ENCODE results near the gene POLE2. TPM values are rescaled to one million over a fixed set of nuclear protein-coding genes. Genes with fewer than 3 reads are reported as not detected.
A peak's percentile ranks its signal among the peaks of the same experiment; 100 is the strongest.
"Not testable (repeated sequence)": the region's sequence is repeated elsewhere in the genome, so short reads cannot be mapped to it uniquely, and the experiment has no call there.

Gene POLE2
- polyA plus RNA-seq, 4 donors: 2.4 to 9.8 (median 8.6) TPM

DNA sequence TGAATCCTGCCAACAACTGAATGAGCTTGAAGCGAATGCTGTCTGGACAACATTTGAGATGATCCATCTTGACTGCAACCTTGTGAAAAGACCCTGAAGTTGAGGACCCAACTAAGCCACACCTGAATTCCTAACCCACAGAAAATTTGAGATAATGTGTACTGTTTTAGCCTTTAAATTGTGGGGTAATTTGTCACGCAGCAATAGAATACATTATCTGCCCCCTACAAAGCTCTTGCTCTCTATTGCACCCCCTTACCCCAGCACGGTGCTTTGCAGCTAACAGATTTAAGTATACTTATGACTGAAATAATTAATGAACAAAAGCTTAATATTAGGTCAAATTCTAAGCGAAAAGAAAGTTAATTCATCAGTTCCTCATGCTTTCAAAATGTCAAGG lies 1.6 kb downstream of the POLE2 start:
- Histone ChIP-seq H3K36me3 (ENCODE audit: control insufficient read depth in 3 of 3, insufficient read depth in 2 of 3, low read depth in 1 of 3, low read length in 3 of 3) (peaks cover 0 to 9% (median 0%) of the 10 kb centered on the region in 3 donors), H3K4me1 (ENCODE audit: control insufficient read depth in 3 of 3, insufficient read depth in 2 of 3, low read depth in 1 of 3, low read length in 2 of 3) (peaks cover 0 to 5% (median 0%) of the 10 kb centered on the region in 3 donors), H3K4me3 (ENCODE audit: low read depth in 1 of 3, low read length in 3 of 3) (no peak overlapping the region), H3K9me3 (ENCODE audit: control insufficient read depth in 2 of 2, insufficient read depth in 1 of 2, low read depth in 1 of 2, low read length in 1 of 2) (no peaks in the 10 kb centered on the region), H3K27me3 (ENCODE audit: control insufficient read depth in 3 of 3, insufficient read depth in 3 of 3, low read length in 3 of 3) (no peaks in the 10 kb centered on the region), H3K27ac (ENCODE audit: low read depth in 1 of 3, low read length in 2 of 3) (no peak overlapping the region)
- WGBS, 3 donors: 90 to 97% (median 91%) methylated on average over 4 of the region's 4 CpGs
- no peak for DNase-seq
- FAIRE-seq: no peak

DNA sequence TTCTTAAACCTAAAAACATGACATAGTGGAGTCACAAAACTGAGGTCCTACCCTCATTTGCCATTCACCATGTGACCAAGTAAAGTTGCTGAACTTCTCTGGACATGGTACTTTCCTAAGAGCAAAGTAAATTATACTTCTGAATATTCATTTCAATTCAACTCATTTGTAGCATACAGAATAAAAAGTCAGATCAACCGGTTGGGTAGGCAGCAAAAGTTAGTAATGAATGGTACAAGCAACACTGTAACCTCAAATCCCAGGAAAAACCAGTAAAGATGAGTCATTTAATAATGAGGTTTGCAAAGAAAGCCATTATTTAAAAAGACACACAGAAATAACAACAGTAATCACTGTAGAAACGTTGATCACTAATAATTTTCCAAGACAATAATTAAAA lies 8.7 kb downstream of the POLE2 start:
- no peaks in the 10 kb centered on the region for H3K4me1 ChIP-seq (ENCODE audit: control insufficient read depth in 3 of 3, insufficient read depth in 2 of 3, low read depth in 1 of 3, low read length in 2 of 3)
- FAIRE-seq: no peak
- H3K9me3 ChIP-seq (ENCODE audit: control insufficient read depth in 2 of 2, insufficient read depth in 1 of 2, low read depth in 1 of 2, low read length in 1 of 2): peaks cover 0 to 8% of the 10 kb centered on the region in 2 donors
- H3K27ac ChIP-seq (ENCODE audit: low read depth in 1 of 3, low read length in 2 of 3): no peak overlapping the region
- peaks cover 0 to 32% (median 0%) of the 10 kb centered on the region in 3 donors for H3K36me3 ChIP-seq (ENCODE audit: control insufficient read depth in 3 of 3, insufficient read depth in 2 of 3, low read depth in 1 of 3, low read length in 3 of 3)
- DNase-seq: no peak
- WGBS, 3 donors: 60 to 68% (median 60%) methylated on average over 2 of the region's 2 CpGs
- H3K27me3 ChIP-seq (ENCODE audit: control insufficient read depth in 3 of 3, insufficient read depth in 3 of 3, low read length in 3 of 3): no peaks in the 10 kb centered on the region
- no peak overlapping the region for H3K4me3 ChIP-seq (ENCODE audit: low read depth in 1 of 3, low read length in 3 of 3)

DNA sequence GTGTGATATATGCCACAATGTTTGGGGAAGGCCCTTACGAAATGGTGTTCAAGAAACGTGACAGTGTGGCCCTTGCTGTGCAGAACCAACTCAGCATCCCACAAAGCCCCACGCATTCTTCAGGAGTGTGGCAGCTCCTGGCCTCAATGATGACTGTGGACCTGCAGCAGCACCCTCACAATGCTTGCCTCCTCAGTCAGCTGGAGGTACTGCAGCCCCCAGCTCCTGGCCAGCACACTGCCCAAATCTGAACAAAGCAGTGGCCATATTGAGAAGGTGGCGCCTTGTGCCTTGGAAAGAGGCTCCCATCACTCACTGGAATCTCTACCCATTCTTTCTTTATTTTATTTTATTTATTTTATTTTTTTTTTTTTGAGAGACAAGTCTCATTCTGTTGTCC lies 10.4 kb downstream of the POLE2 start:
- Histone ChIP-seq H3K27ac (ENCODE audit: low read depth in 1 of 3, low read length in 2 of 3) (no peak overlapping the region), H3K36me3 (ENCODE audit: control insufficient read depth in 3 of 3, insufficient read depth in 2 of 3, low read depth in 1 of 3, low read length in 3 of 3) (peaks cover 0 to 32% (median 0%) of the 10 kb centered on the region in 3 donors), H3K27me3 (ENCODE audit: control insufficient read depth in 3 of 3, insufficient read depth in 3 of 3, low read length in 3 of 3) (no peaks in the 10 kb centered on the region), H3K4me1 (ENCODE audit: control insufficient read depth in 3 of 3, insufficient read depth in 2 of 3, low read depth in 1 of 3, low read length in 2 of 3) (no peaks in the 10 kb centered on the region), H3K4me3 (ENCODE audit: low read depth in 1 of 3, low read length in 3 of 3) (no peak overlapping the region), H3K9me3 (ENCODE audit: control insufficient read depth in 2 of 2, insufficient read depth in 1 of 2, low read depth in 1 of 2, low read length in 1 of 2) (peaks cover 0 to 8% of the 10 kb centered on the region in 2 donors)
- FAIRE-seq (no peak), DNase-seq (no peak)
- WGBS, 3 donors: 95 to 100% (median 96%) methylated on average over 4 of the region's 4 CpGs

- H3K4me3 ChIP-seq (ENCODE audit: low read depth in 1 of 3, low read length in 3 of 3): no peak overlapping the region
- DNase-seq: no peak
- no peaks in the 10 kb centered on the region for H3K27me3 ChIP-seq (ENCODE audit: control insufficient read depth in 3 of 3, insufficient read depth in 3 of 3, low read length in 3 of 3)
- H3K36me3 ChIP-seq (ENCODE audit: control insufficient read depth in 3 of 3, insufficient read depth in 2 of 3, low read depth in 1 of 3, low read length in 3 of 3): peaks cover 0 to 19% (median 0%) of the 10 kb centered on the region in 3 donors
- 97 to 98% (median 98%) methylated on average over 2 of the region's 2 CpGs for WGBS, 3 donors
- no peak for FAIRE-seq
- H3K4me1 ChIP-seq (ENCODE audit: control insufficient read depth in 3 of 3, insufficient read depth in 2 of 3, low read depth in 1 of 3, low read length in 2 of 3): no peaks in the 10 kb centered on the region
- H3K9me3 ChIP-seq (ENCODE audit: control insufficient read depth in 2 of 2, insufficient read depth in 1 of 2, low read depth in 1 of 2, low read length in 1 of 2): peaks cover 0 to 8% of the 10 kb centered on the region in 2 donors
- no peak overlapping the region for H3K27ac ChIP-seq (ENCODE audit: low read depth in 1 of 3, low read length in 2 of 3)
Measured at GRCh38 chr14:49673586-49673985, 14.4 kb downstream of the POLE2 start.

DNA sequence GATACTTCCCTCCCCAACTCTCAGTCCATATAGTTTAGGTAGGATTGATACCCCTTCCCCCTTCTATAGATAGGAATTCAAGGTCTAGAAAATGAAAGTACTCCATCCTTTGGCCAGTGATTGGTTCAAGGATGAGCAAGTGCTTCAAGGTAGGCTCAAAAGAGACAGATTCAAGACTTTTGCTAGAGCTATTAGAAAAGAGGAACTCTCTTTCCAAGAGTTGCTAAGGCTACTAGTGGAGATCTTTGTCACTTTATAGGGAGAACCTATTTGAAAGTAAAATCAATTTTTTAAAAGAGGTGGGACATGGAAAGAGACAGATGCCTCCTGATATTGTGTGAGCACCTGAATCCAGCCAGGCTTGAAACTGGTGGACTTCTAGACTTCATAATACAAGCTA lies 17.5 kb downstream of the POLE2 start:
- FAIRE-seq: no peak
- H3K36me3 ChIP-seq (ENCODE audit: control insufficient read depth in 3 of 3, insufficient read depth in 2 of 3, low read depth in 1 of 3, low read length in 3 of 3): peaks cover 0 to 2% (median 0%) of the 10 kb centered on the region in 3 donors
- no peak for DNase-seq
- no peaks in the 10 kb centered on the region for H3K4me1 ChIP-seq (ENCODE audit: control insufficient read depth in 3 of 3, insufficient read depth in 2 of 3, low read depth in 1 of 3, low read length in 2 of 3)
- no peak overlapping the region for H3K4me3 ChIP-seq (ENCODE audit: low read depth in 1 of 3, low read length in 3 of 3)
- H3K27ac ChIP-seq (ENCODE audit: low read depth in 1 of 3, low read length in 2 of 3): no peak overlapping the region
- H3K9me3 ChIP-seq (ENCODE audit: control insufficient read depth in 2 of 2, insufficient read depth in 1 of 2, low read depth in 1 of 2, low read length in 1 of 2): peaks cover 0 to 2% of the 10 kb centered on the region in 2 donors
- H3K27me3 ChIP-seq (ENCODE audit: control insufficient read depth in 3 of 3, insufficient read depth in 3 of 3, low read length in 3 of 3): no peaks in the 10 kb centered on the region

- Histone ChIP-seq H3K27me3 (ENCODE audit: control insufficient read depth in 3 of 3, insufficient read depth in 3 of 3, low read length in 3 of 3) (no peaks in the 10 kb centered on the region), H3K4me3 (ENCODE audit: low read depth in 1 of 3, low read length in 3 of 3) (no peak overlapping the region), H3K36me3 (ENCODE audit: control insufficient read depth in 3 of 3, insufficient read depth in 2 of 3, low read depth in 1 of 3, low read length in 3 of 3) (no peaks in the 10 kb centered on the region), H3K4me1 (ENCODE audit: control insufficient read depth in 3 of 3, insufficient read depth in 2 of 3, low read depth in 1 of 3, low read length in 2 of 3) (peaks cover 0 to 3% (median 0%) of the 10 kb centered on the region in 3 donors), H3K27ac (ENCODE audit: low read depth in 1 of 3, low read length in 2 of 3) (no peak overlapping the region), H3K9me3 (ENCODE audit: control insufficient read depth in 2 of 2, insufficient read depth in 1 of 2, low read depth in 1 of 2, low read length in 1 of 2) (no peaks in the 10 kb centered on the region)
- DNase-seq (peak in 1 of 2 donors; percentile 49), FAIRE-seq (no peak)
- WGBS, 3 donors: 59 to 79% (median 69%) methylated on average over 2 of the region's 2 CpGs
Measured at GRCh38 chr14:49659526-49660455, 28.2 kb downstream of the POLE2 start.

GRCh38 chr14:49657500-49657899 lies 30.5 kb downstream of the POLE2 start:
- H3K9me3 ChIP-seq (ENCODE audit: control insufficient read depth in 2 of 2, insufficient read depth in 1 of 2, low read depth in 1 of 2, low read length in 1 of 2); FAIRE-seq; H3K4me3 ChIP-seq (ENCODE audit: low read depth in 1 of 3, low read length in 3 of 3); H3K36me3 ChIP-seq (ENCODE audit: control insufficient read depth in 3 of 3, insufficient read depth in 2 of 3, low read depth in 1 of 3, low read length in 3 of 3); H3K27ac ChIP-seq (ENCODE audit: low read depth in 1 of 3, low read length in 2 of 3); H3K4me1 ChIP-seq (ENCODE audit: control insufficient read depth in 3 of 3, insufficient read depth in 2 of 3, low read depth in 1 of 3, low read length in 2 of 3); H3K27me3 ChIP-seq (ENCODE audit: control insufficient read depth in 3 of 3, insufficient read depth in 3 of 3, low read length in 3 of 3): not testable (repeated sequence)
- WGBS, 3 donors: 63 to 83% (median 78%) methylated on average over 6 of the region's 6 CpGs
- peak in 1 of 2 donors; percentile 47 for DNase-seq

GRCh38 chr14:49654511-49654910 lies 33.5 kb downstream of the POLE2 start:
- Histone ChIP-seq H3K4me3 (ENCODE audit: low read depth in 1 of 3, low read length in 3 of 3) (no peak overlapping the region), H3K27ac (ENCODE audit: low read depth in 1 of 3, low read length in 2 of 3) (no peak overlapping the region), H3K9me3 (ENCODE audit: control insufficient read depth in 2 of 2, insufficient read depth in 1 of 2, low read depth in 1 of 2, low read length in 1 of 2) (no peaks in the 10 kb centered on the region), H3K4me1 (ENCODE audit: control insufficient read depth in 3 of 3, insufficient read depth in 2 of 3, low read depth in 1 of 3, low read length in 2 of 3) (peaks cover 0 to 3% (median 0%) of the 10 kb centered on the region in 3 donors), H3K27me3 (ENCODE audit: control insufficient read depth in 3 of 3, insufficient read depth in 3 of 3, low read length in 3 of 3) (no peaks in the 10 kb centered on the region), H3K36me3 (ENCODE audit: control insufficient read depth in 3 of 3, insufficient read depth in 2 of 3, low read depth in 1 of 3, low read length in 3 of 3) (peaks cover 0 to 2% (median 0%) of the 10 kb centered on the region in 3 donors)
- 95 to 98% (median 96%) methylated on average over 3 of the region's 3 CpGs for WGBS, 3 donors
- DNase-seq: no peak
- peak; percentile 86 for FAIRE-seq
